Upper lobe of right lung (tissue), 1 donor: ENCODE measurements around the gene TGM5. TPM values are rescaled to one million over a fixed set of nuclear protein-coding genes. Genes with fewer than 3 reads are reported as not detected.

Experiments
- ATAC-seq: fragments of 200-7000 bp; cut with Tn5 transposase; one replicate; pipeline ENCODE4 v1.9.1; 2020; ENCODE audit warnings: mild to moderate bottlenecking, moderate library complexity
- DNase-seq: peaks from one replicate; pipeline ENCODE4 v3.0.0-alpha.2; 2020
- H3K27ac ChIP-seq: fragments of 200-600 bp; one replicate; pipeline ENCODE4 v1.8.0; 2022
- H3K27me3 ChIP-seq: fragments of 200-600 bp; one replicate; pipeline ENCODE4 v1.8.0; 2022; ENCODE audit warnings: mild to moderate bottlenecking
- H3K36me3 ChIP-seq: fragments of 200-600 bp; one replicate; pipeline ENCODE4 v1.8.0; 2022
- H3K4me1 ChIP-seq: fragments of 200-600 bp; one replicate; pipeline ENCODE4 v1.8.0; 2022
- H3K4me3 ChIP-seq: fragments of 200-600 bp; one replicate; pipeline ENCODE4 v1.8.0; 2022; ENCODE audit warnings: mild to moderate bottlenecking
- H3K9me3 ChIP-seq: fragments of 200-600 bp; one replicate; pipeline ENCODE4 v1.8.0; 2022
- CTCF ChIP-seq: fragments of 200-600 bp; IDR thresholded peaks from one replicate; pipeline ENCODE4 v1.8.0; 2022; ENCODE audit warnings: antibody characterized with exemption
- intact Hi-C: fragments of 100-400 bp; cut with DNase I; formaldehyde crosslinking; loops from one replicate; pipeline ENCODE4 v1.11.0; 2022
- long read RNA-seq: library from polyadenylated mRNA; unstranded; transcript quantifications from one replicate; pipeline ENCODE4 v2.0.0, GENCODE V29; 2021
- total RNA-seq: library from RNA; stranded (reverse); fragmentation: NEBNext Ultra II Directional; extraction: Animal tissue kit (Norgen Biotek cat#: 25700); gene quantifications from one replicate; pipeline ENCODE4 v1.2.1, GENCODE V29; 2021
- donor health status: DM: no; HTN: yes; CAD: no; lungs with severe emphysema.

The TGM5 gene
- total RNA-seq: not detected
- long read RNA-seq: 0 reads

- no peaks in the 10 kb centered on the region for H3K36me3 ChIP-seq
- no peak within 1 kb of the TSS for H3K4me3 ChIP-seq
- H3K27ac ChIP-seq: no peak within 1 kb of the TSS
- peaks cover 4% of the 10 kb centered on the region for H3K27me3 ChIP-seq
- DNase-seq (no peak), ATAC-seq (peak; percentile 33)
- no peaks in the 10 kb centered on the region for H3K9me3 ChIP-seq
- TF ChIP-seq CTCF: no peak
- intact Hi-C loops: no loop called here
- no peaks in the 10 kb centered on the region for H3K4me1 ChIP-seq
Measured at GRCh38 chr15:43266834-43267233, at the start of gene TGM5. TSS of gene TGM5 (minus strand) at chr15:43266928. CDS start at chr15:43266849, 79 bp downstream.

- no peaks in the 10 kb centered on the region for H3K9me3 ChIP-seq
- DNase-seq (no peak), ATAC-seq (no peak)
- intact Hi-C loops: no loop called here
- no peak for TF ChIP-seq CTCF
- no peaks in the 10 kb centered on the region for H3K36me3 ChIP-seq
- H3K4me3 ChIP-seq: no peak overlapping the region
- peaks cover 3% of the 10 kb centered on the region for H3K27me3 ChIP-seq
- H3K27ac ChIP-seq: no peak overlapping the region
- no peaks in the 10 kb centered on the region for H3K4me1 ChIP-seq
Measured at GRCh38 chr15:43314171-43314570, 47.4 kb upstream of the TGM5 start.

GRCh38 chr15:43312378-43312777, 45.6 kb upstream of the TGM5 start:
- no peak for ATAC-seq
- no peak for DNase-seq
- Histone ChIP-seq H3K27me3 (peaks cover 3% of the 10 kb centered on the region), H3K27ac (no peak overlapping the region), H3K4me1 (no peaks in the 10 kb centered on the region), H3K9me3 (no peaks in the 10 kb centered on the region), H3K4me3 (no peak overlapping the region), H3K36me3 (no peaks in the 10 kb centered on the region)
- intact Hi-C loops: no loop called here
- TF ChIP-seq CTCF: no peak

GRCh38 chr15:43302205-43302817, 35.6 kb upstream of the TGM5 start, which contains the start of gene TGM7:
TSS of gene TGM7 (minus strand) at chr15:43302255.
- Histone ChIP-seq H3K27me3 (peaks cover 8% of the 10 kb centered on the region), H3K36me3 (no peaks in the 10 kb centered on the region), H3K9me3 (no peaks in the 10 kb centered on the region), H3K4me1 (no peaks in the 10 kb centered on the region), H3K4me3 (no peak within 1 kb of the TSS), H3K27ac (no peak within 1 kb of the TSS)
- TF ChIP-seq CTCF: no peak
- ATAC-seq (no peak), DNase-seq (no peak)
- intact Hi-C loops: no loop called here

- intact Hi-C loops: no loop called here
- H3K4me3 ChIP-seq: no peak overlapping the region
- H3K36me3 ChIP-seq: no peaks in the 10 kb centered on the region
- H3K27ac ChIP-seq: no peak overlapping the region
- DNase-seq: no peak
- no peak for ATAC-seq
- no peak for TF ChIP-seq CTCF
- no peaks in the 10 kb centered on the region for H3K9me3 ChIP-seq
- H3K4me1 ChIP-seq: no peaks in the 10 kb centered on the region
- H3K27me3 ChIP-seq: peaks cover 13% of the 10 kb centered on the region
Measured at GRCh38 chr15:43299884-43300283, 33.2 kb upstream of the TGM5 start.

- Histone ChIP-seq H3K4me1 (no peaks in the 10 kb centered on the region), H3K27me3 (peaks cover 18% of the 10 kb centered on the region), H3K27ac (no peak overlapping the region), H3K36me3 (no peaks in the 10 kb centered on the region), H3K4me3 (no peak overlapping the region), H3K9me3 (no peaks in the 10 kb centered on the region)
- ATAC-seq (no peak), DNase-seq (no peak)
- intact Hi-C loops: no loop called here
- TF ChIP-seq CTCF: no peak
Measured at GRCh38 chr15:43299411-43299810, 32.7 kb upstream of the TGM5 start.
